ENCODE data around the gene MCC.
A peak's percentile ranks its signal among the peaks of the same experiment; 100 is the strongest.
"Not testable (repeated sequence)": the region's sequence is repeated elsewhere in the genome, so short reads cannot be mapped to it uniquely, and the experiment has no call there.

MCC gene

DNA sequence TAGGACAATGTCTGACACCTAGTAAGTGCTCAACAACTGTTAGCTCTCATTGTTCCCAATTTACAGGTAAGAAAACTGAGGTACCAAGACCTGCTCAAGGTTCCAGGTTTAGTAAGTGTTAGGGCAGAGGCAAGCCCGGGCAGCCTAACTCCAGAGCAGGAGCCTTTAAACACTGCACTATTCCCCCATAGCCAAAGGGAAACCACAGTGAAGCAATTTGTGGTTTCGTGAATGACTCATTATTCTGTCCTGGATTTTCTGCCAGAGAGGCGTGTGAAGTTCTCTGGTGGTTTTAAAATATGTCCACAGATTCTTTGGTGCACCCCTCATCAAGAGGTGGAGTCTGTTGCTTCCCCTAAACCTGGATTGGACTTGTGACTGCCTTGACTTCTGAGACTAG, 1.0 kb upstream of the MCC start:
- peak; percentile 74 for DNase-seq

DNA sequence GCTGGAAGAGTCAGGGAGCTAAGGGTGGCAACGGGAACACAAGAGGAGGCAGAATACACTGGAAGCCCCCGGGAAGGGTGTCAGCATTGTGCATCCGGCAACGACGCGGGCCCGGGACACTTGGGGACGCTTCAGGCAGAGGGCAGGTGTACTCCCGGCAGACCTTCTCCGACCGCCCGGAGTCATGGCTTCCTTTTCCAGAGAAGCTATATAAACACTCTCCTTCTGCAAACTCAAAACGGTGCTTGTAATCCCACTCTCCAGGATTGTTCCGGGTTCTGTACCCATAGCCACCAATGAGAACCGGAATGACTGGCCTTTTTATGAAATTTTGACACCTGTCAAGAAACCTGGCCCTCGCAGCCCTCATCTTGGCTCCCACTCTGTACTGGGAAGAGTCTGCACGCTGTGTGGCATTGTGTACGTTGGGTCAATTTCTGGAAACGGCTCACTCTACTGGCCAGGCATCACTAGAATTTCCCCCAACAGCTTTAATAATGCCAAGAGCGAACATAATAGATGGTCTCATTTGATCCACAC, 462 bp upstream of the MCC start:
- DNase-seq: no peak

DNA sequence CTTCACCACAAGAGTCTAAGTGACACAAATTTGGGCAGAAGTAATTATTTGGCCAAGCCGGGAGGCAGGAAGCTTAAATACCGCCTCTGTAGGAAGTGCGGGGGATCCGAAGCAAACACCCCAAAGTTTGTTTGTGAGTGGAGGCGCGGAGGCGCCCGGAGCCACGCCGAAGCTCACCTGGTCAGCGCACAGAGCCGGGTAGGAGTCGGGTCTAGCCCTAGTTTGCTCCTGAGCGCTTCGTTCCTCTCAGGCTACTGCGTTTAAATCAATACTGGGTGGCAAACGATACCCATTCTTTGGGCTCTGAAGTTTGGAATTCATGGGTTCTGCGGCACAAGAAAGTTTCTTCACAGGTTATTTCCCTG, 855 bp downstream of the MCC start:
- DNase-seq: no peak

DNA sequence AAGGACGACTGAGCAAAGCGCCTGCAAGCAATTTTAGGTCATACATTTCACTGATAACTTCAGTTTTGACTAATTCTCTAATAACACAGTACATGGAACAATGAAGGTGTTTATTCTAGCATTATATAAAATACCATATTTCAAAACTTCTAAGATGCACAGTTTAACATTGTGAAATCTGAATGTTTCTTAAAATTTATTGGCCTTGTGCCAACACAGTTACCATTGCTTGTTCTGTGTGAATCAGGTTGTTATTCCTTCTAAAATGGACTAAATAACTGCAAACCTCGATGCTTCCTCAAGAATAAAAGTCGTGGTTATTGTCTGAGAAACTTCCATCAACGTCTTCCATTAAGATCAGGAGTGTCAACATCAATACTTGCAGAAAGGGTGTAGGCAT, 8.0 kb downstream of the MCC start:
- DNase-seq: no peak

DNA sequence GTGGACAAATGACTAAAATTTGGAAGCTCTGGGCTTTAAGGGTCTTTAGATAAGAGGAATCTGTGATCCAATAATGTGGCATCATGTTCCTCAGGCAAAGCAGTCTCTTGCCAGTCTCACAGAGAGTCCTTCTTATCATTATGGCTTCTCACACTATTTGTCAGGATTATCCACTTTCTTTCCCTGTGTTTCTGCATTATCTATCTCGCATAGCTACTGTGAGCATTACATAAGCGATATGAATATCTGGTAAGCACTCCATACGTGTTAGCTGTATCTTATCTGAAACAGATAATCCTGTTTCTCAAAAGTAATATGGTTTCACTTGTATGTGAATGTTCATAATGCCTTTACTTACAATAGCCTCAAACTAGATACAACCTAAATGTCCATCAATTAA, 9.6 kb downstream of the MCC start:
- no peak for DNase-seq

DNA sequence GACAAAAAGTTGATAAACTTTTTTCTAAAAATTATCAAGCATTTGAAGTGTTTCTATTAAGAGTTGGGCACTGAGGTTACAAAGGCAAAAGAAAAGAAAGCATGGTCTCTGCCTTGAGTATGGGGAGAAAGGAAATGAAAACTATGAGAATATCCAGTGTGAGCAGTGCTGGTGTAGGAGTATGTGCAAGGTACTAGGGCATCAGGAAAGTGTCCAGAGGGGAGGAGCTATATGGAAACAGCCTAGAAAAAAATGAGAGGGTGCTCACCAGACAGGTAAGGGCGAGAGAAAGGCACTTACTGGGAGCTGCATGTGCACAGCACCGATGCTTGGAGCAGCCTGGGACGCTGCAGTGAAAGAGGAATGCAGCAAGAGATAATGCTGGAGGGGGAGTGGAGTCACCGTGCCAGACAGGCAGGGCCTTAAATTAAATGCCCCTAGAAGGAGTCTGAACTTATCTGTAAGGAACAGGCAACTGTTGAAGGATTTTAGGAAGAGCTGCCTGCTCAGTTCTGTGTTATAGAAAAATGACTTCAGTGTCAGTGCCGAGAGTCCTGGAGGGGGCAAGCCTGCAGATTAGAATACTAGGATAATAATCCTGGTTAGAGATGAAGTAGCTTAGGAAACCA, 14.0 kb downstream of the MCC start:
- DNase-seq: no peak

DNA sequence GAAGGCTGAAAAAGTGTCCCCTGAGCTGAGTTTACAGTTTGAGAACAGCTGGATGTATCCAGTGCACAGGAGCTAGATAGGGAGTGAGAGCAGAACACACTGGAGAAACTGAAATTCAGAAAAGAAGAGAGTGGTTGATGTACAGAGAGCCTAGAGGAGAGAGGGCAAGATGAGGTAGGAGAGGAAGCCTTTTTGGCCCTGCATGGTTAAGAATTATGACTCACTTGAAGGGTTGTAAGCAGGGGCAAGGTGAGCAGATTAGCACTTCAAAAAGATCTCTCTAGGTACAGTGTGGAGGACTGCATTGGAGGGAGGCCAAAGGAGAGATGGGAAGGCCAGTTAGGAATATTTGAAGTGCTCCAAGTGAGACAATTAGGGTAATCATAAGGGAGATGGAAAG, 25.2 kb downstream of the MCC start:
- no peak for DNase-seq

DNA sequence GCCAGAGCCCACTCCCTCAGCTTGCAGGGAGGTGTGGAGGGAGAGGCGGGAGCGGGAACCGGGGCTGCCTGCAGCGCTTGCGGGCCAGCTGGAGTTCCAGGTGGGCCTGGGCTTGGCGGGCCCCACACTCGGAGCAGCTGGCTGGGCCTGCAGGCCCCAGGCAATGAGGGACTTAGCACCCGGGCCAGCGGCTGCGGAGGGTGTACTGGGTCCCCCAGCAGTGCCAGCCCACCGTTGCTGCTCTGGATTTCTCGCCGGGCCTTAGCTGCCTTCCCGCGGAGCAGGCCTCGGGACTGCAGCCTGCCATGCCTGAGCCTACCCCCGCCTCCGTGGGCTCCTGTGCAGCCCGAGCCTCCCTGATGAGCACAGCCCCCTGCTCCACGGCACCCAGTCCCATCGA, 31.1 kb downstream of the MCC start:
- DNase-seq: not testable (repeated sequence)

DNA sequence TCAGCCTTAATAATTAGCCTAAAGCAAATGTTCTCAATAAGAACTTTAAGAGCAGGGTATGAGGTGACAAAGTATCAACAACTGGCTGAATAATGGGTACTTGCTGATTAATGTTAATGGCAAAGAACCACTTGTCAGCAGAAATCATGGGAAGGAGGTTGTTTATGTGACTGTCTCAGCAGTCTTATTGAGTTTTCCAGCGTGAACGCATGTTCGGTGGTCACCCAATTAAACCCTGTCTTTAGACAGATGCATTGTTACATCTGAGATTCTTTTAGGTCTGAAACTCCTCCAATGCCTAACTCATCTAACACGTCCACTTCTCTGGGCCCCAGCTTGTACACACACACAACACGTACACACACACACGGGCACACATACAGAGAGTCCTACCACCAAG, 35.3 kb downstream of the MCC start:
- DNase-seq: no peak

DNA sequence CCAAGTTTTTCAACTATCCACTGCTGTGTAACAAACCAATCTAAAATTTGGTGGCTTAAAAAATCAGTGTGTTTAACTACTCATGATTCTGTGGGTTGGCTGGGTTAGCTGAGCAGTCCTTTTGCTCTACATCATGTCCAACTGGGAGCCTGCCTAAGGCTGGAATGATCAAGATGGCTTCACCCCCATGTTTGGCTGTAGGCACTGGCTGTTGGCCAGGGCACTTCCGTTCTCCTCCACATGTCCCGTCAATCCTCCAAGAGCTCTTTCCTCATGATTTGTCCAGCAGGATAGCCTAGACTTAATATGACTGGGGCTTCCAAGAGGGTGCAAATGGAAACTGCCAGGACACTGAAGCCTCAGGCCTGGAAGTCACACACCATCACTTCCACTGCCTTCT, 36.5 kb downstream of the MCC start:
- no peak for DNase-seq

DNA sequence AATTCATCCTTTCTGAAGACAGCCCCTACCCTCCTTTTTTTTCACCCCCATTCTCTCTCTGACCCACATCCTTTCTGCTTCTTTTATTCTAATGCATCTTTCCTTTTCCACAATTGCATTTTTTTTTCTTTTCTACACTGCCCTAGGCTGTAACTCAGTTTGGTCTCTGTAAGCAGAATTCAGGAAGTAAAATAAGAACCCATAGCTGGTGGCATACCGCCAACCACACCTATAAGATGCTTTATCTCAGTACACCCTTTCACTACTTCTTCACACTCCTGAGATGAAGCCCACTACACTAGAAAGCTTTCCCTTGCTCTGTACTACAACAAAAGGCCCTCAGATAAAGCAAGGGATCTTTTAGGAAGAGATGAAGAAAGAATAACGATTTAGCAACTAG, 37.3 kb downstream of the MCC start:
- no peak for DNase-seq

DNA sequence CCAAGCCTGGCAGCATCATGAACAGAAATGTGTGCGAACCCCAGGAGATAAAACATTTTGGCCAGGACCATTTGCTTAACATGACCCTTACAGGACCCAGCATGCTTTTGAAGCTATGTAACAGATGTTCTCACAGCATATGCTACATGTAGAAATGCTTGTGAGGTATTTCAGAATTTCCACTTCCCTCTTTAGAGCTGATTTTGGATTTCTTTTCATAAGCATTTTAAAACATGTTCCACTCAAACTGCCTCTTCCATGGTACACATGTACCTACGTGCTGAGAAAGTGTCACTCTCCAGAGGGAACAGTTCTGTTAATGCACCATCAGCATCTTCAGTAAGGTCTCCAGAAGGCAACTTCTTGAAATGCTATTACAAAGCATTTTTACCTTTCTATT, 37.8 kb downstream of the MCC start:
- no peak for DNase-seq

DNA sequence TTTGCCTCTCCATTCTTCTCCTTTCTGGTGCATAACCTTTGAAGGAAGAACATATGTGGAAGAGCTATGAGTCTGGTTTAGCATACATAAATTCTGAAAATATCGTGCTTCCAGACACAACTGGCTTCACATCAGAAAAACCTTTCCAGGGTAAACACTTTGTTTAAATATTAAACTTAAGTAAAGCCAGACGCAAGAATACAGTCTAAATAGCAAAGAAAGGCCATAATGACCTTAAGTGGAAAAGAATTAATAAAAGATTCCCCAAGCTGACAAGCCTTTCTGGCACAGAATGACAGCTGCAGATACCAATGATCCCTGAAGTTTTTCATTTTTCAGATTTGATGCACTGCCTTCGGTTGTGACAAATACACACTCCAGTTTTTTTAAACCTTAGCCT, 40.0 kb downstream of the MCC start:
- DNase-seq: no peak

DNA sequence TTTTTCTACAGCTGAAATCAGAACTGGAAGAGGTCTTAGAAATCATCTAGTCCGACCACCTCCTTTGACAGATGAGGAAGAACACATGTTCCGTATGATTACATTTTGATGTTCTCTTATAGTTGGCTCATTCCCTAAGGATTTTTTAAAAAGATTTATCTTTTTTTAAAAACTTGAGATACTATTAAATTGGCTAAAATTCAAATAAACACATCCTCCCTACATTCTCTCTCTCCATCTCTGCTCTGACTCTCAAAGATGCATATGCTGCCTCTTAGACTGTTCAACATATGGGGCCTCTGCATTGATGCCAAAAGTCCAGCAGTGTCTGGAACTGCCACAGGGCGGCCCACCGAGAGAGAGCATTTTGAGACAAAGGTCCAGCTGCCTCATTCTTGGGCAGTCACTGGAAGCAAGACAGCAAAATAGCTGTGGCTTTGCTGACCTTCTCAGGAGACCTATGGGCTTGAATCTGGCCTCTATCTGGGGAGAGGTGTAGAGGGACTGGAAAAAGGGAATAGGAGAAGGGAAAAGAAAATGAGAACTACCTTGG, 40.7 kb downstream of the MCC start:
- no peak for DNase-seq

DNA sequence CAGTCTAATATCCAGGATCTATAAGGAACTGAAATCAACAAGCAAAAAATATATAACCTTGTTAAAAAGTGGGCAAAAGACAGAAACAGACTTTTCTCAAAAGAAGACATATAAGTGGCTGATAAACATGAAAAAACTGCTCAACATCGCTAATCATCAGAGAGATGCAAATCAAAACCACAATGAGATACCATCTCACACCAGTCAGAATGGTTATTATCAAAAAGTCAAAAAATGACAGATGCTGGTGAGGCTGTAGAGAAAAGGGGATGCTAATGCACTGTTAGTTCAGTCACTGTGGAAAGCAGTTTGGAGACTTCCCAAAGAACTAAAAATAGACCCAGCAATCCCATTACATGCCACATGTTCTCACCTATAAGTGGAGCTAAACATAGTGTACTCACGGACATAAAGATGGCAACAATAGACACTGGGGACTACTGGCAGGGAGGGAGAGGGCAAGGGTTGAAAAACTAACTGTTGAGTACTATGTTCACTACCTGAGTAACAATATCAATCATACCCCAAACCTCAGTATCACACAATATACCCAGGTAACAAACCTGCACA, 41.8 kb downstream of the MCC start:
- DNase-seq: no peak

DNA sequence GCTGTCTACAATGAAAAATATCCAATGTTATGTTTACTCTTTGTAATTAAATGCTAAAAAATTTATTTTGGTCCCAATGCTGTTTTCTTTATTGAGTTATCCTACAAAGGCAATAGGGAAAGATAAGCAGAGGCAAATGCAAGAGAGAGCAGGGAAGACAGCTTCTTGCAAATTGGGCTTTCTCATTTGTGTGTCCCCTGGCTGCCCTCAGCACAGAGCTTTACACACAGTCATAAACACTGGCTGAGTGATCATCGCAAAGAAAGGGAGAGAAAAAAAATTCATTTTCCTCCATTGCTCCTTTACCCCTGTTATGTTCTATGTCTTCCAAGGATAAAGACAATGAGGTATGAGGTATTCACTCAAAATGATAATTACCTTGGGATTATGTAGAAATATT, 51.1 kb downstream of the MCC start:
- no peak for DNase-seq

DNA sequence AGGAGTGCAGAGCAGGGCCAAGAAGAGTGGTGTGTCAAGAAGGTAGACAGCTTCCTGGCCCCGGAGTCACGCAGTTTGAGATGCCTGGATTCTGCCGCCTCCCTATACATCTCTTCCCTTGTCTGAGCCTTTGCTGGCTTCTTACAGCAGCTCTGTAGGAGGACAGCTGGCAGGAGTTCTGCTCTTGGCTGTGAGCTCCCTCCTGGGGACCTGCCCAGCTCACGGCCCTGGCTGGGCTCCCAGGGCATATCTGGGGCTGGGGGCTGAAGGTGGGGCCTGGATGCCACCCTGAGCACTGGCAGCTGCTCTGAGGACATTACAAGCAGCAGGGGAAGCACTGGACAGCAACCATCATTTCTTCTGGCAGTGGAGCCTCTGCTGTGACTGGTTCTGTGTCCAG, 52.7 kb downstream of the MCC start:
- DNase-seq: no peak

DNA sequence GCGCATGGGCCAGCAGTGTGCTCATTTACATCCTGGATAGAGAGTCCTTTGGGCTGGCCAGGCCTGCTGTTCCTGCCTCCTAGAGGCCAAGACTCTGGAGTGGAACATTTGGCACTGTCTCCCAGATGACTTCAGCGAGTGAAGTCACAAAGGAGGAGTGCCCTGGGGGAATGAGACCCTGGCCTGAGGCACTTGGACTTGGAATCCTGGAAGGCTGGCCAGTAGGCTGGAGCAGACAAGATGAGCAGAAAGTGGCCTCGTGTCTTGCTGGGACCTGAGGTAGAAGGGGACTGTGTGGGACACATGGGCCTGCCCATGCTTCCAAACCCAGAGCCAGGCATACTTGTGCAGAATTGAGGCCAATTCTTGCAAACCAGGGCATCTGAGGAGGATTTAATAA, 53.4 kb downstream of the MCC start, which contains the start of gene TSSK1B:
Gene TSSK1B, minus strand, starts transcription at position 101 of the 400 bp plus-strand sequence. CDS start 150 bp downstream, outside the sequence.
- DNase-seq: no peak

DNA sequence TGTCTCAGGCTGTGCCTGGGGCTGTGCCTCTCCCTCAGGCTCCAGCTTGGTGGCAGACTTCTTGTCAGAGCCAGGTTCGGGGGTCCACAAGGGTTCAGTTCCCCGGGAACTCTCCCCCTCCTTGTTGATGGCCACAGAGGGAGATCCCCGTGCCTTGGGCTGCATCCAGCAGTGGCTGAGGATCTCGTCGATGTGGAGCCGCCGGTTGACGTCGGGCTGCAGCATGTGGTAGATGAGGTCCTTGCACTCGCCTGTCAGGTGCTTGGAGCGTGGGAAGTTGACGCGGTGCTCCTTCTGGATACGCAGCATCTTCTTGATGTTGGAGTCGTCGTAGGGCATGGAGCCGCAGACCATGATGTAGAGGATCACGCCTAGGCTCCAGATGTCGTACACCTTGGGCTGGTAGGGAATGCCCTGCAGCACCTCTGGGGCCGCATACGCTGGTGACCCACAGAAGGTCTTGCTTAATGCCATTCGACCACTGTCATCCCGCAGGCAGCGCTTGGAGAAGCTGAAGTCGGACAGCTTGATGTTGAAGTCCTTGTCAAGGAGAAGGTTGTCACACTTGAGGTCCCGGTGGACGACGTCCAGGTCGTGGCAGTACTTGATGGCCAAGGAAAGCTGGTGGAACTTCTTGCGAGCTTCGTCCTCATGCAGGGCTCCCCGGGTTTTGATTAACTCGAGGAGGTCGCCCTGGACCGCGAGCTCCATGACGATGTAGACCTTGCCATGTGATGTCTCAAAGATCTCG, 54.2 kb downstream of the MCC start:
- DNase-seq: no peak

DNA sequence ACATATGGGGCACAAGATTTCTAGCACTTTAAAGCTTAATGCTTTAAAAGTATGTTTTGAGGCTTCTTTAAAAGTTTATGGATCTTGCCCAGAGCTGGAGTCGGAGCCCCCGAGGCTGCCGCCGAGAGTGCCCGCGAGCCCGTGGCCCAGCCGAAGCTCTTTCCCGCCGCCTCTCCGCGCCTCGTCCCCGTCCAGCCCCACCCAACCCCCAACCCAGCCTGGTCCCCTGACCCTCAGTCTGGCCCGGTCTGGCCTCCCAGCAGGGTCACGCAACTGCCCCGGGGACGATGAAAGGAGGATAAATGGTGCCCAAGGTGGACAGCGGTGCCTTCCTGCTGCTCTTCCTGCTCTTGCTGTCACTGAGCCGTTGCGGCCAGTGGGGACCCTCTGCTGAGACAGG, 55.2 kb downstream of the MCC start:
- no peak for DNase-seq

DNA sequence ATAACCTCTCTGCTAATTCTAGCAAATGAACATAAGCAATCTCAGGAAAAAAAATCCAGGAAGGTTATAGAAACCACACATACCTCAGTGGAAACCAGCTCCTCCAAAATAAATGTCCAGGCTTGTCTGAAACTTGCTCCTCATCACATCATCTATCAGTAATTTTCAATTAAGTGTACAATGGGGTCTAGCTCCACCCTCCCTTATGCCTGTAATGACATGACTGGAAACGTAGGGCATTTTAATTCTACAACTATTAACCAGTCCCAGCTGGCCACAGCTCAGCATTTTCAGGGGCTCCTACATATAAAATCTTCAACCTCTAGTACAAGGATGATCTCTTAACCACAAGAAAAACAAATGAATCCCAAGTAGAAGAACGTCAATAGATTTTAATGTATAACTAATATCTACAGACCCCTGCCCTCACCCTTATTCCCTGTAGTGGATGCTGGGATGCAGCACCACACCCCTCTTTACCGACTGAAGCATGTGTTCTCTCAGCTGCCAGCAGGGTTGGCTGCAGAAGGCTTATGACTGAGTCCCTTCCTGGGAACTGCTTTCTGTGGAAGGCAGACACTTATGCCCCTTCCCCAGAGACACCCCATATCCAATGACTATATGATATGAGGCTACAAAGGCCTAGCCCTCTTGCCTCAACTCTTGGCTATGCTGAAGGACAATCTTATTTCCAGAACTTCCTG, 60.2 kb downstream of the MCC start:
- no peak for DNase-seq

DNA sequence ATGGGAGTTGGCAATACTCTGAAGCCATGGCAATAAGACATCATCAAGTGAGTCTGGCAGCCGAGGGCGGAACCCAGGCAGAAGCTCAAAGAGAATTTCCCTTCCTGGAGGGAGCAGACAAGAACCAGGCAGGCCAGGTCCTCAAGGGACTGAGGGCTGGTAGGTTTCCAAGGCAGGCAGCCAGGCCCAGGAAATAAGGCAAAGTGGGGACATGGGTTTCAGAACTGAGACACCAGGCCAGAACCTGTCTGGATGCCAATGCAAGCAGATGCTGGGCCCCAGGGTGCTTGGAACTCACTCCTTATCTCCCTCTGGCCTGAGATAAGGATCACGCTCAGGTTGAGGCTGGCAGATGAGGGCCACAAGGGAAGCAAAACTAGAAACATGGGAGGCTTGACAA, 62.3 kb downstream of the MCC start:
- DNase-seq: no peak

DNA sequence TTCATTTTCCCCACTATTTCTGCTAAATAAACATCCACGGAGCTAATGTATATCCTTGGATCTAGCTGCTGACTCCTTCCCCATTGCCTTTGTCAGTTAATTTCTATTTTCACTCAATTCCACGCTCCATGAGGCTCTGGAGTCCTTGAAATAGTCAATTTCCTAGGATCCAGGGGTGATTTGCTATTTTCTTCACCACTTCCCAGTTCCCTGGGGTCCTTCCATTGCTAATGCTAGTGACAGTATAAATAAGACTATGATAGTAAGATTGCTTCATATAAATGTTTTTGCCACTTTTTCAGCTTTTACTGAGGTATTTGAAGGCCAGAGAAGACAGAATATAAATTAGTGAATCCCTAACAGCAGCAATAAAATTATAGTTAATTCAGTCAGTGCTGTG, 66.6 kb downstream of the MCC start:
- DNase-seq: no peak

Data from T1000 (cell line).